SK-N-SH (cell line): ENCODE results near the gene CCHCR1.

Source experiments
- EZH2phosphoT487 ChIP-seq: fragments of 200-600 bp; sonication (generic); IDR thresholded peaks from 2 replicates; pipeline ENCODE4 v1.6.1; 2017; ENCODE audit warnings: low read depth, mixed run types, mild to moderate bottlenecking, antibody characterized with exemption, moderate library complexity, borderline replicate concordance
- FOSL2 ChIP-seq: IDR thresholded peaks from 2 replicates; pipeline ENCODE4 v1.4.0; 2012; ENCODE audit warnings: low read depth, mild to moderate bottlenecking, moderate library complexity, borderline replicate concordance
- MXI1 ChIP-seq: IDR thresholded peaks from 2 replicates; pipeline ENCODE4 v1.6.1; 2012; ENCODE audit warnings: mild to moderate bottlenecking, low read depth, low read length, improper control_type of control experiment
- POLR2AphosphoS5 ChIP-seq: IDR thresholded peaks from 2 replicates; pipeline ENCODE4 v1.6.1; 2012; ENCODE audit warnings: low read depth, low read length
- TAF1 ChIP-seq: IDR thresholded peaks from 2 replicates; pipeline ENCODE4 v1.6.1; 2012; ENCODE audit warnings: low read depth, mild to moderate bottlenecking, low read length, moderate library complexity, borderline replicate concordance
- TF ChIP-seq, protein P1 (sequence below): fragments of 200-600 bp; sonication (generic); IDR thresholded peaks from 2 replicates; pipeline ENCODE4 v1.6.1; 2017; ENCODE audit warnings: antibody characterized with exemption, mild to moderate bottlenecking, moderate library complexity
- TF ChIP-seq, protein P2 (sequence below): fragments of 150-350 bp; IDR thresholded peaks from 2 replicates; pipeline ENCODE4 v1.6.1; 2017; ENCODE audit warnings: antibody characterized with exemption, low read length, low read depth, borderline replicate concordance
- TF ChIP-seq, protein P3 (sequence below): IDR thresholded peaks from 2 replicates; pipeline ENCODE4 v1.4.0; 2012; ENCODE audit warnings: low read depth, borderline replicate concordance

DNA sequence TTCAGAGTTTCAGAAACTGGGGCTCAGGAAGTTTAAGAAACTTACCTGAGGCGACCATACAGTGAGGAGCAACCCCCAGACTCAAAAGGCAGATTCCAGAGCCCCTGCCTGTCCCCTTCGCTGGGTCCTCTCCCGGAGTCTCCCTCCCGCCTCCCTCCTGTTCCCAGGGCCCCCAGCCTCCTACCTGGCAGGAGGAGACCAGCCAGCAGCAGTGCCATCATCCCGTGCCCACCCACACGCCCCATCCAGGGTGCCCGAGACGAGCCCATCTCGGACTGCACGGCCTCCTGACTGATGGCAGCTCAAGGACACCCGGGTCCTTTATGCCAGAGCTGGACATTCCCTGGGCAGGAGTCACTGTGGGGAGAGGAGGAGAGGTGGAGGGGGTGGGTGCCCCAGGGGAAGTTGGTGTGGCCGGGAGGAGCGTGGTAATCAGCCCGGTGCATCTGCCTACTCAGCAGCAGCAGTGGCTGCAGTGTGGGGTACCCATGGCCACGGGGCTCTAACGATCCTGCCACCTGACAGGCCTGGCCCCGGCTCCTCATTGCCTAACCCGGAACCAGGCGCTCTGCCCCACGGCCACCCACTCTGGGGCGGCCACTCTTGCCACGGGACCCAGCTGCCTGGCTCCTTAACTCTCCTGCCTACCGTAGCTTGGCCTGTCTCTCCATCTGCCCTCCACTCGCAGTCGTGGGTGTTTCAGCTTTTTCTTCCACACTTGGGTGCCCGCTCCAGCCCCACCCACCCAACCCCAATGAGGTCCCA, 37.3 kb downstream of the CCHCR1 start, which contains the start of gene CDSN:
- TF ChIP-seq, protein P1, sequence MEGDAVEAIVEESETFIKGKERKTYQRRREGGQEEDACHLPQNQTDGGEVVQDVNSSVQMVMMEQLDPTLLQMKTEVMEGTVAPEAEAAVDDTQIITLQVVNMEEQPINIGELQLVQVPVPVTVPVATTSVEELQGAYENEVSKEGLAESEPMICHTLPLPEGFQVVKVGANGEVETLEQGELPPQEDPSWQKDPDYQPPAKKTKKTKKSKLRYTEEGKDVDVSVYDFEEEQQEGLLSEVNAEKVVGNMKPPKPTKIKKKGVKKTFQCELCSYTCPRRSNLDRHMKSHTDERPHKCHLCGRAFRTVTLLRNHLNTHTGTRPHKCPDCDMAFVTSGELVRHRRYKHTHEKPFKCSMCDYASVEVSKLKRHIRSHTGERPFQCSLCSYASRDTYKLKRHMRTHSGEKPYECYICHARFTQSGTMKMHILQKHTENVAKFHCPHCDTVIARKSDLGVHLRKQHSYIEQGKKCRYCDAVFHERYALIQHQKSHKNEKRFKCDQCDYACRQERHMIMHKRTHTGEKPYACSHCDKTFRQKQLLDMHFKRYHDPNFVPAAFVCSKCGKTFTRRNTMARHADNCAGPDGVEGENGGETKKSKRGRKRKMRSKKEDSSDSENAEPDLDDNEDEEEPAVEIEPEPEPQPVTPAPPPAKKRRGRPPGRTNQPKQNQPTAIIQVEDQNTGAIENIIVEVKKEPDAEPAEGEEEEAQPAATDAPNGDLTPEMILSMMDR = no peak
- TF ChIP-seq POLR2AphosphoS5 = no peak
- TF ChIP-seq TAF1 = no peak
- TF ChIP-seq, protein P2, sequence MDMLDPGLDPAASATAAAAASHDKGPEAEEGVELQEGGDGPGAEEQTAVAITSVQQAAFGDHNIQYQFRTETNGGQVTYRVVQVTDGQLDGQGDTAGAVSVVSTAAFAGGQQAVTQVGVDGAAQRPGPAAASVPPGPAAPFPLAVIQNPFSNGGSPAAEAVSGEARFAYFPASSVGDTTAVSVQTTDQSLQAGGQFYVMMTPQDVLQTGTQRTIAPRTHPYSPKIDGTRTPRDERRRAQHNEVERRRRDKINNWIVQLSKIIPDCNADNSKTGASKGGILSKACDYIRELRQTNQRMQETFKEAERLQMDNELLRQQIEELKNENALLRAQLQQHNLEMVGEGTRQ = no peak
- TF ChIP-seq EZH2phosphoT487 = no peak
- TF ChIP-seq MXI1 = no peak
- TF ChIP-seq, protein P3, sequence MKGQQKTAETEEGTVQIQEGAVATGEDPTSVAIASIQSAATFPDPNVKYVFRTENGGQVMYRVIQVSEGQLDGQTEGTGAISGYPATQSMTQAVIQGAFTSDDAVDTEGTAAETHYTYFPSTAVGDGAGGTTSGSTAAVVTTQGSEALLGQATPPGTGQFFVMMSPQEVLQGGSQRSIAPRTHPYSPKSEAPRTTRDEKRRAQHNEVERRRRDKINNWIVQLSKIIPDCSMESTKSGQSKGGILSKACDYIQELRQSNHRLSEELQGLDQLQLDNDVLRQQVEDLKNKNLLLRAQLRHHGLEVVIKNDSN = no peak
- TF ChIP-seq FOSL2 = no peak
